ENCODE results near the gene RNASE13. TPM values are rescaled to one million over a fixed set of nuclear protein-coding genes. Genes with fewer than 3 reads are reported as not detected.

Gene RNASE13
- total RNA-seq, 1 experiment from 2014 or later: not detected

Other genes starting within 250 kb of the RNASE13 start
- gene RNASE1, start 232.0 kb downstream of the RNASE13 start, total RNA-seq (2014; rRNA removed; shearing (Covaris generic)): 72.7 and 124 TPM in 2 replicates
- gene RNASE3, start 143.4 kb downstream of the RNASE13 start, total RNA-seq (2014; rRNA removed; shearing (Covaris generic)): not detected in 2 replicates
- gene RNASE2, start 79.3 kb downstream of the RNASE13 start, total RNA-seq (2014; rRNA removed; shearing (Covaris generic)): not detected in 2 replicates
- gene METTL17, start 44.8 kb downstream of the RNASE13 start, total RNA-seq (2014; rRNA removed; shearing (Covaris generic)): 109 and 131 TPM in 2 replicates
- gene SLC39A2, start 35.5 kb downstream of the RNASE13 start, total RNA-seq (2014; rRNA removed; shearing (Covaris generic)): 0.17 TPM in 1 of 2 replicates, not detected in the other
- gene NDRG2, start 9.7 kb downstream of the RNASE13 start, total RNA-seq (2014; rRNA removed; shearing (Covaris generic)): 21.5 and 33.5 TPM in 2 replicates
- 0.15 TPM in 1 of 2 replicates, not detected in the other for gene TPPP2, start 4.6 kb downstream of the RNASE13 start, total RNA-seq (2014; rRNA removed; shearing (Covaris generic))
- not detected in 2 replicates for gene RNASE7, start 7.6 kb upstream of the RNASE13 start, total RNA-seq (2014; rRNA removed; shearing (Covaris generic))
- gene RNASE8, start 23.0 kb upstream of the RNASE13 start, total RNA-seq (2014; rRNA removed; shearing (Covaris generic)): not detected in 2 replicates
- gene ARHGEF40, start 35.5 kb upstream of the RNASE13 start, total RNA-seq (2014; rRNA removed; shearing (Covaris generic)): 63.9 and 82.1 TPM in 2 replicates
- gene ZNF219, start 63.8 kb upstream of the RNASE13 start, total RNA-seq (2014; rRNA removed; shearing (Covaris generic)): 71.2 and 90.3 TPM in 2 replicates
- 0.31 and 0.78 TPM in 2 replicates for gene TMEM253, start 66.3 kb upstream of the RNASE13 start, total RNA-seq (2014; rRNA removed; shearing (Covaris generic))
- gene OR5AU1, start 121.3 kb upstream of the RNASE13 start, total RNA-seq (2014; rRNA removed; shearing (Covaris generic)): not detected in 2 replicates
- 1,394 and 2,138 TPM in 2 replicates for gene HNRNPC, start 234.6 kb upstream of the RNASE13 start, total RNA-seq (2014; rRNA removed; shearing (Covaris generic))
- 0.11 and 0.14 TPM in 2 replicates for gene RPGRIP1, start 245.3 kb upstream of the RNASE13 start, total RNA-seq (2014; rRNA removed; shearing (Covaris generic))